Endothelial cell of umbilical vein (primary cell): ENCODE results near the gene XRN2. TPM values are rescaled to one million over a fixed set of nuclear protein-coding genes. Genes with fewer than 3 reads are reported as not detected.

Experiments used
- BruUV-seq: library from RNA; stranded (reverse); fragments of 400-500 nt; replicated peaks from 2 replicates; lab custom pipeline; 2021; lab: Mats Ljungman, UMichigan
- CTCF ChIA-PET: fragments of 300-600, 350-600 bp; sonication (Branson Sonifier 250); formaldehyde crosslinking; loops from one replicate; lab custom pipeline; 2021; ENCODE audit warnings: antibody characterized with exemption, inconsistent platforms; lab: Charles Lee
- POLR2A ChIA-PET: fragments of 300-600, 350-600 bp; sonication (Branson Sonifier 250); formaldehyde crosslinking; loops from one replicate; lab custom pipeline; 2021; ENCODE audit warnings: antibody characterized with exemption, inconsistent platforms; lab: Charles Lee
- DNase-seq: peaks from one replicate; pipeline ENCODE4 v3.0.0-alpha.2; 2011; ENCODE audit warnings: low read depth, low spot score
- FAIRE-seq: peaks from 2 replicates; lab custom pipeline; 2011; peaks lifted over from hg19 to GRCh38; lab: Jason Lieb, UNC
- H2AFZ ChIP-seq: 2 replicates; pipeline ENCODE4 v1.6.0; 2012; ENCODE audit warnings: low read depth, low read length, control low read depth, inconsistent platforms
- H3K27ac ChIP-seq: 2 replicates; pipeline ENCODE4 v1.5.1; 2011; ENCODE audit warnings: low read depth, mild to moderate bottlenecking, control low read depth, low read length, moderate library complexity; ENCODE audit not compliant: insufficient read depth
- H3K27me3 ChIP-seq, 2 experiments: 2 replicates each; pipeline versions ENCODE4 v1.6.0 to v1.6.1; 2011; ENCODE audit warnings: low read length in 2 of 2, mixed read lengths in 1 of 2; ENCODE audit not compliant: control insufficient read depth in 2 of 2, insufficient read depth in 2 of 2
- H3K36me3 ChIP-seq, 2 experiments: 2 replicates in 1 of 2; 3 replicates in 1 of 2; pipeline ENCODE4 v1.5.1; 2011; ENCODE audit warnings: low read length in 2 of 2, mild to moderate bottlenecking in 1 of 2, moderate library complexity in 1 of 2; ENCODE audit not compliant: control insufficient read depth in 2 of 2, insufficient read depth in 2 of 2; ENCODE audit errors: extremely low read depth in 1 of 2
- H3K4me1 ChIP-seq: 3 replicates; pipeline ENCODE4 v1.5.1; 2011; ENCODE audit warnings: mild to moderate bottlenecking, low read length; ENCODE audit not compliant: control insufficient read depth, insufficient read depth; ENCODE audit errors: extremely low read depth
- H3K4me2 ChIP-seq: 2 replicates; pipeline ENCODE4 v1.6.1; 2011; ENCODE audit warnings: low read length, control low read depth, mixed read lengths; ENCODE audit not compliant: insufficient read depth
- H3K4me3 ChIP-seq, 3 experiments: fragments of 200-600 bp in 1 of 3; sonication (generic), shearing (Covaris generic) in 1 of 3; replicated peaks in 1 of 3; 2 replicates each; pipeline ENCODE4 v1.5.1; 2011 to 2016; ENCODE audit warnings: control low read depth in 3 of 3, low read length in 3 of 3, mild to moderate bottlenecking in 2 of 3, inconsistent platforms in 1 of 3, low read depth in 1 of 3, moderate library complexity in 1 of 3; ENCODE audit not compliant: insufficient read depth in 1 of 3
- H3K79me2 ChIP-seq: 2 replicates; pipeline ENCODE4 v1.6.0; 2012; ENCODE audit warnings: low read length, inconsistent platforms; ENCODE audit not compliant: control insufficient read depth, insufficient read depth
- H3K9ac ChIP-seq: replicated peaks from 2 replicates; pipeline ENCODE3; 2011; ENCODE audit warnings: low read length, control low read depth; ENCODE audit not compliant: insufficient read depth; ENCODE audit errors: extremely low read depth
- H3K9me1 ChIP-seq: replicated peaks from 3 replicates; pipeline ENCODE4 v1.6.0; 2011; ENCODE audit warnings: mild to moderate bottlenecking, low read length; ENCODE audit not compliant: control insufficient read depth, insufficient read depth; ENCODE audit errors: extremely low read depth
- H3K9me3 ChIP-seq: replicated peaks from 2 replicates; pipeline ENCODE4 v1.5.1; 2012; ENCODE audit warnings: low read length, inconsistent platforms; ENCODE audit not compliant: control insufficient read depth, insufficient read depth
- H4K20me1 ChIP-seq: replicated peaks from 2 replicates; pipeline ENCODE3; 2011; ENCODE audit warnings: mild to moderate bottlenecking, low read length; ENCODE audit not compliant: control insufficient read depth, insufficient read depth; ENCODE audit errors: extremely low read depth
- EZH2 ChIP-seq: IDR thresholded peaks from 2 replicates; pipeline ENCODE4 v1.6.1; 2012; ENCODE audit warnings: borderline replicate concordance, low read depth, mild to moderate bottlenecking, moderate library complexity, low read length, inconsistent platforms; ENCODE audit not compliant: severe bottlenecking
- FOS ChIP-seq: IDR thresholded peaks from 2 replicates; pipeline ENCODE4 v1.6.1; 2011; ENCODE audit warnings: mild to moderate bottlenecking, low read length, moderate library complexity, borderline replicate concordance; ENCODE audit not compliant: insufficient read depth
- GATA2 ChIP-seq: IDR thresholded peaks from 2 replicates; pipeline ENCODE4 v1.7.0; 2011; ENCODE audit warnings: low read depth, mild to moderate bottlenecking, moderate library complexity, mixed read lengths, low read length; ENCODE audit not compliant: insufficient read length, insufficient read depth
- JUN ChIP-seq: IDR thresholded peaks from 2 replicates; pipeline ENCODE4 v1.6.1; 2011; ENCODE audit warnings: borderline replicate concordance, low read depth; ENCODE audit not compliant: insufficient read length, insufficient read depth
- MAX ChIP-seq: IDR thresholded peaks from 2 replicates; pipeline ENCODE4 v1.6.1; 2011; ENCODE audit not compliant: insufficient read depth, insufficient read length
- MYC ChIP-seq: IDR thresholded peaks from one replicate; pipeline ENCODE4 v1.6.1; 2011; ENCODE audit warnings: mild to moderate bottlenecking, low read depth, low read length
- POLR2A ChIP-seq: IDR thresholded peaks from 2 replicates; pipeline ENCODE4 v1.6.1; 2012; ENCODE audit warnings: low read depth, mild to moderate bottlenecking, control low read depth, low read length
- POLR2AphosphoS5 ChIP-seq: IDR thresholded peaks from 2 replicates; pipeline ENCODE4 v1.6.1; 2012; ENCODE audit warnings: low read depth, mild to moderate bottlenecking, control low read depth, low read length, moderate library complexity; ENCODE audit not compliant: insufficient read depth
- dilution Hi-C: fragments of 300-500 bp; cut with MboI; formaldehyde crosslinking; loops from one replicate; pipeline ENCODE4 v1.15.0; 2019; ENCODE audit warnings: low sequenced_read_pairs; ENCODE audit not compliant: extremely low pct_ligation_motif_present
- intact Hi-C: fragments of 100-400 bp; cut with micrococcal nuclease; formaldehyde crosslinking; loops from one replicate; pipeline ENCODE4 v1.10.0; 2022
- polyA plus RNA-seq, 4 experiments: library from polyadenylated mRNA; depleted of rRNA in 3 of 4; stranded (reverse) in 3 of 4; unstranded in 1 of 4; fragments of >200 nt; gene quantifications; 2 replicates each; pipeline versions ENCODE4 v1.2.1 to v1.2.3, GENCODE V29; 2011 to 2012; ENCODE audit warnings: missing spikeins in 1 of 4
- total RNA-seq: library from RNA; stranded (reverse); gene quantifications from 2 replicates; pipeline ENCODE4 v1.2.3, GENCODE V29; 2021
- TF ChIP-seq, protein P1 (sequence below), 2 donors: IDR thresholded peaks; 1 replicate in 1 of 2; 2 replicates in 1 of 2; pipeline ENCODE4 v1.5.1; 2011; ENCODE audit warnings: low read length in 2 of 2, mild to moderate bottlenecking in 2 of 2, moderate library complexity in 2 of 2, control low read depth in 1 of 2, inconsistent platforms in 1 of 2, low read depth in 1 of 2; ENCODE audit not compliant: insufficient read depth in 1 of 2; ENCODE audit errors: extremely low read depth in 1 of 2

The XRN2 gene
- total and polyA plus RNA-seq, 2 donors (not counting 3 experiments of a cell fraction or from before 2014, with no cell fraction given), result 32.3 to 66.6 TPM

- H3K27me3 ChIP-seq, result no peaks in the 10 kb centered on the region
- DNase-seq (no peak), FAIRE-seq (no peak)
- peaks cover 2% of the 10 kb centered on the region for H4K20me1 ChIP-seq
- dilution Hi-C loops (no loop called here), intact Hi-C loops (no loop called here)
- H3K4me3 ChIP-seq, result no peak overlapping the region
- H3K36me3 ChIP-seq, result peaks cover 4 to 14% of the 10 kb centered on the region in 2 experiments
- TF ChIP-seq, protein P1, sequence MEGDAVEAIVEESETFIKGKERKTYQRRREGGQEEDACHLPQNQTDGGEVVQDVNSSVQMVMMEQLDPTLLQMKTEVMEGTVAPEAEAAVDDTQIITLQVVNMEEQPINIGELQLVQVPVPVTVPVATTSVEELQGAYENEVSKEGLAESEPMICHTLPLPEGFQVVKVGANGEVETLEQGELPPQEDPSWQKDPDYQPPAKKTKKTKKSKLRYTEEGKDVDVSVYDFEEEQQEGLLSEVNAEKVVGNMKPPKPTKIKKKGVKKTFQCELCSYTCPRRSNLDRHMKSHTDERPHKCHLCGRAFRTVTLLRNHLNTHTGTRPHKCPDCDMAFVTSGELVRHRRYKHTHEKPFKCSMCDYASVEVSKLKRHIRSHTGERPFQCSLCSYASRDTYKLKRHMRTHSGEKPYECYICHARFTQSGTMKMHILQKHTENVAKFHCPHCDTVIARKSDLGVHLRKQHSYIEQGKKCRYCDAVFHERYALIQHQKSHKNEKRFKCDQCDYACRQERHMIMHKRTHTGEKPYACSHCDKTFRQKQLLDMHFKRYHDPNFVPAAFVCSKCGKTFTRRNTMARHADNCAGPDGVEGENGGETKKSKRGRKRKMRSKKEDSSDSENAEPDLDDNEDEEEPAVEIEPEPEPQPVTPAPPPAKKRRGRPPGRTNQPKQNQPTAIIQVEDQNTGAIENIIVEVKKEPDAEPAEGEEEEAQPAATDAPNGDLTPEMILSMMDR (IDR thresholded peaks at IDR 0.05; ENCODE audit: extremely low read depth in 1 of 2, insufficient read depth in 1 of 2, low read depth in 1 of 2, low read length in 2 of 2), result no peak
- TF ChIP-seq EZH2 (no peak), POLR2AphosphoS5 (no peak), POLR2A (no peak), FOS (no peak), GATA2 (no peak), JUN (no peak), MAX (no peak), MYC (no peak)
- no peak overlapping the region for H3K27ac ChIP-seq
- no peak overlapping the region for H3K4me2 ChIP-seq
- no peaks in the 10 kb centered on the region for H3K9me1 ChIP-seq
- H2AFZ ChIP-seq, result no peak overlapping the region
- H3K79me2 ChIP-seq, result peaks cover 2% of the 10 kb centered on the region
- ChIA-PET POLR2A (no interaction called here), CTCF (no interaction called here)
- peaks cover 3% of the 10 kb centered on the region for H3K4me1 ChIP-seq
- H3K9ac ChIP-seq, result no peak overlapping the region
- H3K9me3 ChIP-seq, result no peaks in the 10 kb centered on the region
- BruUV-seq, result no TSS peak
Measured at GRCh38 chr20:21384308-21384892, 81.3 kb downstream of the XRN2 start.
